Loucy (cell line): Measurements from ENCODE around the gene RBPMS2.

ENCODE experiments used
- EZH2phosphoT487 ChIP-seq: fragments of 200-600 bp; IDR thresholded peaks from 2 replicates; pipeline ENCODE4 v1.6.1; 2018; ENCODE audit warnings: antibody characterized with exemption, mild to moderate bottlenecking, moderate library complexity, borderline replicate concordance
- TF ChIP-seq, protein P1 (sequence below): fragments of 200-600 bp; sonication (generic); conservative IDR thresholded peaks from 2 replicates; pipeline ENCODE4 v1.5.1; 2014; ENCODE audit warnings: mild to moderate bottlenecking, antibody characterized with exemption, low read length

DNA sequence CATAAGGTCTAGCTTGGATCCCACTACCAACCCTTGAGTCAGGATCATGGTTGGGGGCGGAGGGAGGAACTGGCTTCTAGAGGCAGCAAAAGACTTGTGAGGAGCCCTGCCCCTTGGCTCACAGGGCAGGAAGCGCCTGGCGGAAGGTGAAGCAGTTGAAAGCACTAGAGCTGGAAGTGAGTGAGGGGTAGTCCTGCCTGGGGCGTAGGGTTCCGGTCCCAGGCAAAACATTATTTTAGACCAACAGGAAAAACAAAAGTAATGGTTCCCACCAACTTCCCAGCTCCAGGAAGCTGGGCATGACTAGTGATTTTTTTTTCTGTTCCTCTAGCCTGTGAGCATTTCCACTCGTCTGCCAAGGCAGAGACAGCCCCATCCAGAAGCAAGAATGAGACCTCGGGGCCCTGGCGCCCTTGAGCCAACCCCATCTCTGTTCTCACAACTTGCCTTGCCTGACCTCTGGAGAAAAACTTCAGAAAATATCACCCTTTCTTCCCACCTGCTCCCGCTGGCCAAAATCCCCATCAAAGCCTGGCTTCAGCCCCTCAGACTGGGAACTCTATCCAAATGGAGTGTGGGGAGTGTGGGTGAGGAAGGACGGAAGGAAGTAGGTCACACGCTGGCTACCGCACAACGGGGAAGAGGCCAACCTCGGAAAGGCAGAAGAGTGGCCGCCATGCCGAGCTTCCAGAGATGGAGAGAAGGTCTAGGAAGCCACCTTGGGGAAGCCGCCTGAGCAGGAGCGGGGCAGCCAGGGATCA lies 57.5 kb downstream of the RBPMS2 start:
- TF ChIP-seq, protein P1, sequence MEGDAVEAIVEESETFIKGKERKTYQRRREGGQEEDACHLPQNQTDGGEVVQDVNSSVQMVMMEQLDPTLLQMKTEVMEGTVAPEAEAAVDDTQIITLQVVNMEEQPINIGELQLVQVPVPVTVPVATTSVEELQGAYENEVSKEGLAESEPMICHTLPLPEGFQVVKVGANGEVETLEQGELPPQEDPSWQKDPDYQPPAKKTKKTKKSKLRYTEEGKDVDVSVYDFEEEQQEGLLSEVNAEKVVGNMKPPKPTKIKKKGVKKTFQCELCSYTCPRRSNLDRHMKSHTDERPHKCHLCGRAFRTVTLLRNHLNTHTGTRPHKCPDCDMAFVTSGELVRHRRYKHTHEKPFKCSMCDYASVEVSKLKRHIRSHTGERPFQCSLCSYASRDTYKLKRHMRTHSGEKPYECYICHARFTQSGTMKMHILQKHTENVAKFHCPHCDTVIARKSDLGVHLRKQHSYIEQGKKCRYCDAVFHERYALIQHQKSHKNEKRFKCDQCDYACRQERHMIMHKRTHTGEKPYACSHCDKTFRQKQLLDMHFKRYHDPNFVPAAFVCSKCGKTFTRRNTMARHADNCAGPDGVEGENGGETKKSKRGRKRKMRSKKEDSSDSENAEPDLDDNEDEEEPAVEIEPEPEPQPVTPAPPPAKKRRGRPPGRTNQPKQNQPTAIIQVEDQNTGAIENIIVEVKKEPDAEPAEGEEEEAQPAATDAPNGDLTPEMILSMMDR: no peak
- no peak for TF ChIP-seq EZH2phosphoT487
